Measurements from ENCODE around the gene NAT16. TPM values are rescaled to one million over a fixed set of nuclear protein-coding genes. Genes with fewer than 3 reads are reported as not detected.

The NAT16 gene
- polyA plus RNA-seq, 1 experiment = 0.02 TPM

- no peak for DNase-seq (ENCODE audit: low read depth, low spot score)
- ChIA-PET POLR2A (interaction anchor here (0.6 kb wide), 1 partner anchor 31 kb away, joined by 3 read pairs; no protein-coding TSS in a partner anchor), CTCF (interaction anchor here (0.6 to 1.9 kb wide), 3 partner anchors 9 to 31 kb away, joined by 3 to 16 read pairs (median 12); partner anchors contain the start of gene VGF)
- H3K9me3 ChIP-seq (ENCODE audit: control insufficient read depth, insufficient read depth, low read length) = peaks cover 2% of the 10 kb centered on the region; the same call in 1 of the 2 replicates
- H3K4me3 ChIP-seq (ENCODE audit: low read depth, low read length) = no peak overlapping the region
- H3K27ac ChIP-seq (ENCODE audit: low read depth, low read length) = no peak overlapping the region
- peaks cover 83% of the 10 kb centered on the region for H3K27me3 ChIP-seq (ENCODE audit: control insufficient read depth, insufficient read depth, low read length)
- TF ChIP-seq CTCF (IDR thresholded peaks at IDR 0.05; ENCODE audit: low read depth, low read length) = no peak
Measured at GRCh38 chr7:101174322-101174854, 5.7 kb downstream of the NAT16 start.

- no peak for TF ChIP-seq CTCF (IDR thresholded peaks at IDR 0.05; ENCODE audit: low read depth, low read length)
- peak overlapping the region; percentile 31 for H3K27ac ChIP-seq (ENCODE audit: low read depth, low read length)
- H3K4me3 ChIP-seq (ENCODE audit: low read depth, low read length) = peak overlapping the region; percentile 46
- ChIA-PET POLR2A (interaction anchor here (0.9 kb wide), 1 partner anchor 44 kb away, joined by 3 read pairs; the partner anchor contains the start of gene ZNHIT1), CTCF (interaction anchor here (0.7 to 1.9 kb wide), 3 partner anchors 18 to 97 kb away, joined by 3 to 16 read pairs (median 12); no protein-coding TSS in a partner anchor)
- H3K9me3 ChIP-seq (ENCODE audit: control insufficient read depth, insufficient read depth, low read length) = peaks cover 2% of the 10 kb centered on the region; the same call in 1 of the 2 replicates
- H3K27me3 ChIP-seq (ENCODE audit: control insufficient read depth, insufficient read depth, low read length) = peaks cover 77% of the 10 kb centered on the region
- DNase-seq (ENCODE audit: low read depth, low spot score) = no peak
Measured at GRCh38 chr7:101173752-101174244, 6.3 kb downstream of the NAT16 start.

- peak overlapping the region; percentile 31 for H3K27ac ChIP-seq (ENCODE audit: low read depth, low read length)
- CTCF ChIA-PET = interaction anchor here (0.7 to 1.9 kb wide), 3 partner anchors 19 to 96 kb away, joined by 3 to 16 read pairs (median 12); no protein-coding TSS in a partner anchor
- H3K27me3 ChIP-seq (ENCODE audit: control insufficient read depth, insufficient read depth, low read length) = peaks cover 70% of the 10 kb centered on the region
- no peak for TF ChIP-seq CTCF (IDR thresholded peaks at IDR 0.05; ENCODE audit: low read depth, low read length)
- peak; percentile 68 for DNase-seq (ENCODE audit: low read depth, low spot score)
- peaks cover 2% of the 10 kb centered on the region; the same call in 1 of the 2 replicates for H3K9me3 ChIP-seq (ENCODE audit: control insufficient read depth, insufficient read depth, low read length)
- POLR2A ChIA-PET = interaction anchor here (0.9 kb wide), 1 partner anchor 45 kb away, joined by 3 read pairs; the partner anchor contains the start of gene ZNHIT1
- H3K4me3 ChIP-seq (ENCODE audit: low read depth, low read length) = peak overlapping the region; percentile 46
Measured at GRCh38 chr7:101172854-101173751, 7.0 kb downstream of the NAT16 start.

GRCh38 chr7:101172005-101172853 lies 7.9 kb downstream of the NAT16 start:
- Histone ChIP-seq H3K27ac (ENCODE audit: low read depth, low read length) (no peak overlapping the region), H3K4me3 (ENCODE audit: low read depth, low read length) (peak overlapping the region; percentile 46; the same call in 1 of the 2 replicates), H3K27me3 (ENCODE audit: control insufficient read depth, insufficient read depth, low read length) (peaks cover 61% of the 10 kb centered on the region), H3K9me3 (ENCODE audit: control insufficient read depth, insufficient read depth, low read length) (peaks cover 2% of the 10 kb centered on the region; the same call in 1 of the 2 replicates)
- no peak for DNase-seq (ENCODE audit: low read depth, low spot score)
- POLR2A ChIA-PET = interaction anchor here (0.6 kb wide), 1 partner anchor 11 kb away, joined by 11 read pairs; no protein-coding TSS in a partner anchor
- CTCF ChIA-PET = interaction anchor here (0.6 to 3.0 kb wide), 8 partner anchors 11 to 283 kb away, joined by 3 to 21 read pairs (median 5); partner anchors contain the start of genes PLOD3, UFSP1 and ZNHIT1
- TF ChIP-seq CTCF (IDR thresholded peaks at IDR 0.05; ENCODE audit: low read depth, low read length) = no peak

Data from AG04450 (cell line).